ENCODE measurements around the gene ARMH1. TPM values are rescaled to one million over a fixed set of nuclear protein-coding genes. Genes with fewer than 3 reads are reported as not detected.

ARMH1 gene
- polyA plus RNA-seq, 1 of the 3 experiments (the other 2 are of a cell fraction) = 6.6 TPM

GRCh38 chr1:44645476-44646244 lies 28.9 kb upstream of the ARMH1 start:
- Histone ChIP-seq H3K27ac (ENCODE audit: low read depth in 2 of 2, low read length in 1 of 2) (no peak overlapping the region), H3K79me2 (ENCODE audit: insufficient read depth) (no peaks in the 10 kb centered on the region), H4K20me1 (ENCODE audit: insufficient read depth) (no peaks in the 10 kb centered on the region), H3K27me3 (ENCODE audit: insufficient read depth) (no peaks in the 10 kb centered on the region), H3K4me2 (no peak overlapping the region), H3K4me1 (ENCODE audit: control insufficient read depth in 1 of 2, insufficient read depth in 2 of 2, low read depth in 1 of 2, low read length in 1 of 2) (peaks cover 0 to 49% of the 10 kb centered on the region in 2 experiments; a peak in 1 of 4 replicates), H3K4me3 (ENCODE audit: low read depth in 2 of 2, low read length in 1 of 2) (no peak overlapping the region), H3K9ac (no peak overlapping the region), H3K9me3 (no peaks in the 10 kb centered on the region), H3K36me3 (replicated peaks in 1 of 2; ENCODE audit: control insufficient read depth in 1 of 2, insufficient read depth in 2 of 2, low read length in 1 of 2) (peaks cover 5 to 81% of the 10 kb centered on the region in 2 experiments), H2AFZ (ENCODE audit: low read depth) (no peak overlapping the region), H3K9me2 (no peaks in the 10 kb centered on the region), H3F3A (replicated peaks; ENCODE audit: insufficient read depth) (no peaks in the 10 kb centered on the region)
- ChIA-PET CTCF (interaction anchor here (1.6 to 3.0 kb wide), 2 partner anchors 36 to 428 kb away, joined by 5 to 21 read pairs; no protein-coding TSS in a partner anchor), POLR2A (interaction anchor here (1.9 to 2.8 kb wide), 2 partner anchors 9 to 14 kb away, joined by 6 to 22 read pairs; no protein-coding TSS in a partner anchor)
- no peak for DNase-seq
- TF ChIP-seq RAD21 (IDR thresholded peaks at IDR 0.05; ENCODE audit: low read length) = no peak
- 100% methylated on average over 12 of the region's 18 CpGs for WGBS (ENCODE audit: low lambda C conversion rate)

- Histone ChIP-seq H3K9ac (no peak overlapping the region), H3K79me2 (ENCODE audit: insufficient read depth) (no peaks in the 10 kb centered on the region), H3K27ac (ENCODE audit: low read depth in 2 of 2, low read length in 1 of 2) (no peak overlapping the region), H3K9me2 (no peaks in the 10 kb centered on the region), H4K20me1 (ENCODE audit: insufficient read depth) (no peaks in the 10 kb centered on the region), H3K9me3 (no peaks in the 10 kb centered on the region), H3K36me3 (replicated peaks in 1 of 2; ENCODE audit: control insufficient read depth in 1 of 2, insufficient read depth in 2 of 2, low read length in 1 of 2) (peaks cover 0 to 81% of the 10 kb centered on the region in 2 experiments), H3K4me2 (no peak overlapping the region), H3K4me1 (ENCODE audit: control insufficient read depth in 1 of 2, insufficient read depth in 2 of 2, low read depth in 1 of 2, low read length in 1 of 2) (peaks cover 0 to 51% of the 10 kb centered on the region in 2 experiments; a peak in 1 of 4 replicates), H2AFZ (ENCODE audit: low read depth) (no peak overlapping the region), H3F3A (replicated peaks; ENCODE audit: insufficient read depth) (peaks cover 4% of the 10 kb centered on the region), H3K4me3 (ENCODE audit: low read depth in 2 of 2, low read length in 1 of 2) (no peak overlapping the region), H3K27me3 (ENCODE audit: insufficient read depth) (no peaks in the 10 kb centered on the region)
- ChIA-PET POLR2A (interaction anchor here (1.6 to 2.8 kb wide), 3 partner anchors 10 to 14 kb away, joined by 3 to 22 read pairs (median 6); no protein-coding TSS in a partner anchor), CTCF (interaction anchor here (1.1 to 7.5 kb wide), 8 partner anchors 10 to 429 kb away, joined by 3 to 163 read pairs (median 5); no protein-coding TSS in a partner anchor)
- 97% methylated on average over 27 of the region's 28 CpGs for WGBS (ENCODE audit: low lambda C conversion rate)
- no peak for DNase-seq
- TF ChIP-seq USF2 (IDR thresholded peaks at IDR 0.05; ENCODE audit: borderline replicate concordance, low read depth, low read length) (no peak), SIN3A (IDR thresholded peaks at IDR 0.05; ENCODE audit: borderline replicate concordance, low read depth, low read length) (no peak)
These were observed 28.0 kb upstream of the ARMH1 start for GRCh38 chr1:44646261-44647110.

- Histone ChIP-seq H2AFZ (ENCODE audit: low read depth) (no peak overlapping the region), H3K79me2 (ENCODE audit: insufficient read depth) (no peaks in the 10 kb centered on the region), H3K27ac (ENCODE audit: low read depth in 2 of 2, low read length in 1 of 2) (no peak overlapping the region), H3K4me1 (ENCODE audit: control insufficient read depth in 1 of 2, insufficient read depth in 2 of 2, low read depth in 1 of 2, low read length in 1 of 2) (peaks cover 0 to 37% of the 10 kb centered on the region in 2 experiments; a peak in 1 of 4 replicates), H3K9me2 (no peaks in the 10 kb centered on the region), H3K9me3 (no peaks in the 10 kb centered on the region), H3F3A (replicated peaks; ENCODE audit: insufficient read depth) (peaks cover 4% of the 10 kb centered on the region), H3K4me3 (ENCODE audit: low read depth in 2 of 2, low read length in 1 of 2) (no peak overlapping the region), H3K27me3 (ENCODE audit: insufficient read depth) (no peaks in the 10 kb centered on the region), H3K9ac (no peak overlapping the region), H3K36me3 (replicated peaks in 1 of 2; ENCODE audit: control insufficient read depth in 1 of 2, insufficient read depth in 2 of 2, low read length in 1 of 2) (peaks cover 0 to 74% of the 10 kb centered on the region in 2 experiments), H3K4me2 (no peak overlapping the region), H4K20me1 (ENCODE audit: insufficient read depth) (no peaks in the 10 kb centered on the region)
- CTCF ChIA-PET = interaction anchor here (0.8 to 7.5 kb wide), 9 partner anchors 11 to 430 kb away, joined by 3 to 163 read pairs (median 3); no protein-coding TSS in a partner anchor
- DNase-seq = no peak
- WGBS (ENCODE audit: low lambda C conversion rate) = 89% methylated on average over 2 of the region's 2 CpGs
- POLR2A ChIA-PET = interaction anchor here (0.9 to 2.8 kb wide), 3 partner anchors 8 to 16 kb away, joined by 3 to 22 read pairs (median 3); no protein-coding TSS in a partner anchor
- TF ChIP-seq CTCF (IDR thresholded peaks at IDR 0.05) = no peak
- no peak for TF ChIP-seq EP300 (IDR thresholded peaks at IDR 0.05; ENCODE audit: borderline replicate concordance in 1 of 2, low read depth in 1 of 2, low read length in 1 of 2)
- TF ChIP-seq, protein P1, sequence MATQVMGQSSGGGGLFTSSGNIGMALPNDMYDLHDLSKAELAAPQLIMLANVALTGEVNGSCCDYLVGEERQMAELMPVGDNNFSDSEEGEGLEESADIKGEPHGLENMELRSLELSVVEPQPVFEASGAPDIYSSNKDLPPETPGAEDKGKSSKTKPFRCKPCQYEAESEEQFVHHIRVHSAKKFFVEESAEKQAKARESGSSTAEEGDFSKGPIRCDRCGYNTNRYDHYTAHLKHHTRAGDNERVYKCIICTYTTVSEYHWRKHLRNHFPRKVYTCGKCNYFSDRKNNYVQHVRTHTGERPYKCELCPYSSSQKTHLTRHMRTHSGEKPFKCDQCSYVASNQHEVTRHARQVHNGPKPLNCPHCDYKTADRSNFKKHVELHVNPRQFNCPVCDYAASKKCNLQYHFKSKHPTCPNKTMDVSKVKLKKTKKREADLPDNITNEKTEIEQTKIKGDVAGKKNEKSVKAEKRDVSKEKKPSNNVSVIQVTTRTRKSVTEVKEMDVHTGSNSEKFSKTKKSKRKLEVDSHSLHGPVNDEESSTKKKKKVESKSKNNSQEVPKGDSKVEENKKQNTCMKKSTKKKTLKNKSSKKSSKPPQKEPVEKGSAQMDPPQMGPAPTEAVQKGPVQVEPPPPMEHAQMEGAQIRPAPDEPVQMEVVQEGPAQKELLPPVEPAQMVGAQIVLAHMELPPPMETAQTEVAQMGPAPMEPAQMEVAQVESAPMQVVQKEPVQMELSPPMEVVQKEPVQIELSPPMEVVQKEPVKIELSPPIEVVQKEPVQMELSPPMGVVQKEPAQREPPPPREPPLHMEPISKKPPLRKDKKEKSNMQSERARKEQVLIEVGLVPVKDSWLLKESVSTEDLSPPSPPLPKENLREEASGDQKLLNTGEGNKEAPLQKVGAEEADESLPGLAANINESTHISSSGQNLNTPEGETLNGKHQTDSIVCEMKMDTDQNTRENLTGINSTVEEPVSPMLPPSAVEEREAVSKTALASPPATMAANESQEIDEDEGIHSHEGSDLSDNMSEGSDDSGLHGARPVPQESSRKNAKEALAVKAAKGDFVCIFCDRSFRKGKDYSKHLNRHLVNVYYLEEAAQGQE (IDR thresholded peaks at IDR 0.05; ENCODE audit: low read depth, low read length) = no peak
- TF ChIP-seq MXI1 (IDR thresholded peaks at IDR 0.05; ENCODE audit: low read depth, low read length) = no peak
- TF ChIP-seq EZH2phosphoT487 (IDR thresholded peaks at IDR 0.05; ENCODE audit: borderline replicate concordance, low read depth) = no peak
- no peak for TF ChIP-seq NRF1 (IDR thresholded peaks at IDR 0.05; ENCODE audit: low read depth, low read length)
- no peak for TF ChIP-seq POLR2AphosphoS5 (IDR thresholded peaks at IDR 0.05; ENCODE audit: low read depth, low read length)
These were observed 26.6 kb upstream of the ARMH1 start for GRCh38 chr1:44647896-44648295.
